ENCODE measurements around the gene SMOC1.

Gene SMOC1, protein sequence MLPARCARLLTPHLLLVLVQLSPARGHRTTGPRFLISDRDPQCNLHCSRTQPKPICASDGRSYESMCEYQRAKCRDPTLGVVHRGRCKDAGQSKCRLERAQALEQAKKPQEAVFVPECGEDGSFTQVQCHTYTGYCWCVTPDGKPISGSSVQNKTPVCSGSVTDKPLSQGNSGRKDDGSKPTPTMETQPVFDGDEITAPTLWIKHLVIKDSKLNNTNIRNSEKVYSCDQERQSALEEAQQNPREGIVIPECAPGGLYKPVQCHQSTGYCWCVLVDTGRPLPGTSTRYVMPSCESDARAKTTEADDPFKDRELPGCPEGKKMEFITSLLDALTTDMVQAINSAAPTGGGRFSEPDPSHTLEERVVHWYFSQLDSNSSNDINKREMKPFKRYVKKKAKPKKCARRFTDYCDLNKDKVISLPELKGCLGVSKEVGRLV

DNA sequence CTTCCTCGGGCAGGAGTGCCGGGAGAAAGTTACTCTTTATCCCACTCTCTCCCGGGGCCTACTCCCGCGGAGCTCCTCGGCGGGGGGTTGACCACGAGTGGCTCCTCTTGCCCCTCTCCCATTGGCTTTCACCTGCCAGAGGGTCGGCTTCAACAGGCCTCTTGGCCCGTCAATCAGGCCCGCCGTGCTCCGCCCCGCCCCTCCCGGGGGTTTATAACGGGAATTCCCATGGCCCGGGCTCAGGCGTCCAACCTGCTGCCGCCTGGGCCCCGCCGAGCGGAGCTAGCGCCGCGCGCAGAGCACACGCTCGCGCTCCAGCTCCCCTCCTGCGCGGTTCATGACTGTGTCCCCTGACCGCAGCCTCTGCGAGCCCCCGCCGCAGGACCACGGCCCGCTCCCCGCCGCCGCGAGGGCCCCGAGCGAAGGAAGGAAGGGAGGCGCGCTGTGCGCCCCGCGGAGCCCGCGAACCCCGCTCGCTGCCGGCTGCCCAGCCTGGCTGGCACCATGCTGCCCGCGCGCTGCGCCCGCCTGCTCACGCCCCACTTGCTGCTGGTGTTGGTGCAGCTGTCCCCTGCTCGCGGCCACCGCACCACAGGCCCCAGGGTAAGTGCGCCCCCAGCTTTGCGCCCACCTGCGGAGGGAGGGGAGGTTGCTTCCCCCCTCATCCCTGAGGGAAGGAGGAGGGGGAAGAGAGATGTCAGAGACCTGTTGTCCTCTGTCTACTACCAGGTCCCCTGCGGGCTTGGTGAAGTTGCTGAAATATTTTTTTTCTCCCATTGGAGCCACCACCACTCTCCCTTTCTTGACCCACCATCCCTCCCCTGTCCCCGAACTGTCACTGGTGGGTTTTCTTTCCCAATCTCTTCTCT, at the start of gene SMOC1:
Gene SMOC1 (plus strand): TSS at position 242 of the 869 bp plus-strand sequence. CDS start 263 bp downstream, at position 505.
- DNase-seq (ENCODE audit: low read depth in 2 of 2, low spot score in 1 of 2) = no peak

GRCh38 chr14:69838881-69839416, 40.3 kb upstream of the SMOC1 start:
- DNase-seq (ENCODE audit: low read depth in 2 of 2, low spot score in 1 of 2) = no peak

DNA sequence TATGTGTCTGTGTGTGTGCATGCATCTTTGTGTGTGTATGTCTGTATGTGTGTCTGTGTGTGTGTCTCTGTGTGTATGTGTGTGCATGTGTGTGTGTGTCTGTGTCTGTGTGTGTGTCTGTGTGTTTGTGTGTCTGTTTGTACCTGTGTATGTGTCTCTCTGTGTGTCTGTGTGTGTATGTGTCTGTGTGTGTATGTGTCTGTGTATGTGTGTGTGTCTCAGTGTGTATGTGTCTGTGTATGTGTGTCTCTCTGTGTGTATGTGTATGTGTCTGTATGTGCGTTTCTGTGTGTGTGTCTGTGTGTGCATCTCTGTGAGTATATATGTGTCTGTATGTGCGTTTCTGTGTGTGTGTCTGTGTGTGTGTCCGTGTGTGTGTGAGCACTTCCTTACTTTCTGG, 39.6 kb upstream of the SMOC1 start:
- no peak for DNase-seq (ENCODE audit: low read depth in 2 of 2, low spot score in 1 of 2)

DNA sequence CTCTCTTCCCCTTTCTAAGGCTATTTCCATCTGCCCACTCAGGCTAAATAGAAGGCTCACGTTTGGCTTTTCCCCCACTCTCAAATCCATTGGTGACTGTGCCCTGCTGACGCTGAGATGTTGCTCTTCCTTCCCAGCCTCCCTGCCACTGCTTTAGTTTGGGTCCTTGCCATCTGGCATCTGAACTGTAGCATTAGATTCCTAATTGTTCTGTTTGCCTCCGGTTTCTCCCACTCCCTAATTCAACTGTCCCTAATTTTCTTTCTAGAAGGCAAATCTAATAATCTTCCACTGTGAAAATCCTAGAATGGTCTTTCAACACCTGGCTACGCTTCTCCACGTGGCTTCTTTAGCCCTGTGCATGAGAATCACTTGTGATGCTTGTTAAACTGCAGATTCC, 37.6 kb upstream of the SMOC1 start:
- no peak for DNase-seq (ENCODE audit: low read depth in 2 of 2, low spot score in 1 of 2)

DNA sequence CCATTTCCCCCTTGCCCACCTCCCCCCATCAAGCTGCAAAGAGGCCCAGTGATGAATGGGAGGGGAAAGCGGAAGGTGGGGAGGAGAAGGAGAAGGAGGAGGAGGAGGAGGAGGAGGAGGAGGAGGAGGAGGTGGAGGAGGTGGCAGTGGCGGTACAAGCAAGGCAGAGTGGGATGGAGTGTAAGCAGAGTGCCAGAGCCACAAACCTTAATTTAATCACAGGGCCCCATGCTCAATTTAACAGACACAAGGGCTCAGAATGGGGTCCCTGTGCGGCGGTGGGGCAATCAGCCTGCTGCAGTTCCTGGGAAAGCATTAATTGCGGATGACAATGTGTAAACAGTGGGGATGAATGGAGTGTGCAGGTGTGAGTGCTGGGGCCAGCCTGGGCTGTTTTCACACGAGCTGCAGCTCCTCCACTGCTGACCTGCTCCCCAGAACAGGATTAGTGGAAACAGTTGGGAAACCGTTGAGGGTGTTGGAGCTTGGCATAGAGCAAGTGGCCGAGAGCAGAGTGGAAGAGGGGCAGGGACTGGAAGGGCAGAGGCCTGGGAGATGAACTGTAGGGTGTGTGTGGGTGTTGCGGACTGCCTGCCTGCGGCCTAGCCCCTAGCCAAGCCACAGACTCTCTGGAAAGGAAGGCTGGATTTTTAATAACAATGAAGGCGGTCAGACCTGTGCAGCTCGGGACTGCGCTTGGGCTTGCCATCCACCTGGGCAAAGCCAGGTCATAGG, 36.4 kb upstream of the SMOC1 start:
- no peak for DNase-seq (ENCODE audit: low read depth in 2 of 2, low spot score in 1 of 2)

- no peak for DNase-seq (ENCODE audit: low read depth in 2 of 2, low spot score in 1 of 2)
Observed at GRCh38 chr14:69844171-69844570, 35.0 kb upstream of the SMOC1 start.

DNA sequence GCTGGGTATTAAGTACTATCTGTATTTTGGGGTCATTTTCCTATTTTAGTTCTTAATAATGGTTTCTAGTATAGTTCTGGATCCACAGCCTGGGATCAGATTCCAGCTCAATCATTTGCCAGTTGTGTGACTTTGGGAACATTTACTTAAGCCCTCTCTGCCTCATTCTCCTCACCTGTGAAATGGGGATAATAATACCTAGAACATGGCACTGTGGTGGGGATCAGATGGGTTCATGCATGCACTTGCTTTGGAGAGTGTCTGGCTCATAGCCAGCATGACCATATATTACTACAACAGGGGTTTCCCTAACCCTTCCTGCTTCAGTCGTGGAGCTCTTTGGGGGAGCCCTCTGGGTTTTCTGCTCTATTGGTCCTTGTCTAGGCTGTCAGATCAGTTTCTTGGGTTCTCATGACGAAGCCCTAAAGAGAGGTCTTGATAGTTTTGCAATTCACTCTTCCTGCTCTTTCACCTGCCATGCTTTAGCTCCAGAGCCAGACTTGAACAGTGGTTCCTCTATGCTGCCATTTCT, 34.1 kb upstream of the SMOC1 start:
- DNase-seq (ENCODE audit: low read depth in 2 of 2, low spot score in 1 of 2) = no peak

DNA sequence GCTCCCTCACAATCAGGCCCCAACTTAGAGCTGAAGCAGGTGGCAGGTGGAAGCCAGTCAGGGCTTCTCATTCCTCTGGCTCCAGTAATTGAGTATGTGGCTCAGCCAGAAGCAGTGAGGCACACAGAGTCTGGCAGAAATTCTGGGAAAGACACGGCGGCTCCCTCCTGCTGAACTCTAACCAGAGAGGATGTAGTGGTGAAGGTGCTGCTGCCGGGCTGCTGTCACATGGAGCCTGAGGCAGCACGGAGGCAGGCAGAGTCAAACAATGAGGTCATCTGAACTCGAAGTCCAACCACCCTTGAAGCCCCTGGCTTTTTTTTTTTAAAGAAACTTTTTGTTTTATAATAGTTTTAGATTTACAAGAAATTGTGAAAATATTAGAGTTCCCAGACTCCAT, 33.4 kb upstream of the SMOC1 start:
- no peak for DNase-seq (ENCODE audit: low read depth in 2 of 2, low spot score in 1 of 2)

- no peak for DNase-seq (ENCODE audit: low read depth in 2 of 2, low spot score in 1 of 2)
Observed at GRCh38 chr14:69848156-69848555, 31.1 kb upstream of the SMOC1 start.

GRCh38 chr14:69848903-69849391, 30.3 kb upstream of the SMOC1 start:
- no peak for DNase-seq (ENCODE audit: low read depth in 2 of 2, low spot score in 1 of 2)

GRCh38 chr14:69850086-69850735, 29.0 kb upstream of the SMOC1 start:
- no peak for DNase-seq (ENCODE audit: low read depth in 2 of 2, low spot score in 1 of 2)

- no peak for DNase-seq (ENCODE audit: low read depth in 2 of 2, low spot score in 1 of 2)
Observed at GRCh38 chr14:69850736-69851112, 28.5 kb upstream of the SMOC1 start.

DNA sequence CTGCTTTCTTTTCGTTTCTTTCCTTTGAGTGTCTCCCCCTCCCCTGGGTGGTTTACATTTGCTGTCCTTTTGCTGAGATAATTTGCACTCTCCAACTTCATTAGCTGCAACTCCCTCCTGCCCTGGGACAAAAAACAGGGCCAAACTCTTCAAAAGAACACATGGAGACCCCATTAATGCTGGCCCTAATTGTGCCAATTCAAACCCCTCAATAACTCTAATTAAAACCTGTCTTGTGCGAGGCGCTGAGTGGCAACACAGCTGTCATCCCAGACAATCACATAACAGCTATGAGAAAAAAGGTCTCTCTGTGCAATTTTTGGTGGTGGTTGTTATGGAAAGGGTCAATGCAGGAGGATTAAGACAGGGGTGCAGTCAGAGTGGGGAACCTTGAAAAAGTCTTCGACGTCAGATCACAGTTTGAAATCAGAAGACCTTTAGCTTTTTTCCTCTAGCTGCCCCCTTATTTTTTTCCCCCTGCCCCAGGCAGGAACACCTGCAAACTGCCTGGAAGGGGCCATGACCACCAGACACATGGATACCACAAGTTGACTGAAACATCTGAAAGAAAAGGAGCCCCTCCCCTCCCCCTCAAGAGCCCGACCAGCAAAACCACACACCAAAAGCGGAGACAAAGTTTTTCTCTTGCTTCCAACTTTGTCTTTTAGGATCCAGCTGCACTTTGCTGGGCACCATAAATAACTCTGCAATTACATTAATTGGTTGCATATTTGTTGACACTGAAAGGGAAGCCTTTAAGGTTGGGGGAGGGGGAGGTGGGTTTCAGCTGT, 26.5 kb upstream of the SMOC1 start:
- DNase-seq (ENCODE audit: low read depth in 2 of 2, low spot score in 1 of 2) = no peak

GRCh38 chr14:69853774-69854173, 25.4 kb upstream of the SMOC1 start:
- DNase-seq (ENCODE audit: low read depth in 2 of 2, low spot score in 1 of 2) = no peak

- no peak for DNase-seq (ENCODE audit: low read depth in 2 of 2, low spot score in 1 of 2)
Observed at GRCh38 chr14:69854598-69854997, 24.6 kb upstream of the SMOC1 start.

GRCh38 chr14:69855180-69855832, 23.9 kb upstream of the SMOC1 start:
- DNase-seq (ENCODE audit: low read depth in 2 of 2, low spot score in 1 of 2) = no peak

GRCh38 chr14:69858801-69859200, 20.4 kb upstream of the SMOC1 start:
- no peak for DNase-seq (ENCODE audit: low read depth in 2 of 2, low spot score in 1 of 2)

GRCh38 chr14:69859591-69859990, 19.6 kb upstream of the SMOC1 start:
- DNase-seq (ENCODE audit: low read depth in 2 of 2, low spot score in 1 of 2) = no peak

GRCh38 chr14:69860221-69860620, 19.0 kb upstream of the SMOC1 start:
- DNase-seq (ENCODE audit: low read depth in 2 of 2, low spot score in 1 of 2) = no peak
